Endothelial cell (in vitro differentiated cells): ENCODE results near the gene ZBP1. TPM values are rescaled to one million over a fixed set of nuclear protein-coding genes. Genes with fewer than 3 reads are reported as not detected.

ENCODE experiments used
- DNase-seq: peaks from one replicate; pipeline ENCODE4 v3.0.0; 2021; ENCODE audit warnings: low spot score
- H3K27ac Mint-ChIP-seq: one replicate; pipeline ENCODE4 v1.8.0; 2021; ENCODE audit warnings: mixed read lengths, inconsistent platforms; ENCODE audit not compliant: unreplicated experiment
- H3K27me3 Mint-ChIP-seq: one replicate; pipeline ENCODE4 v1.8.0; 2021; ENCODE audit warnings: mild to moderate bottlenecking, moderate library complexity, mixed read lengths, inconsistent platforms; ENCODE audit not compliant: unreplicated experiment
- H3K36me3 Mint-ChIP-seq: one replicate; pipeline ENCODE4 v1.8.0; 2021; ENCODE audit warnings: mild to moderate bottlenecking, low read depth, mixed read lengths, inconsistent platforms; ENCODE audit not compliant: unreplicated experiment
- H3K4me1 Mint-ChIP-seq: one replicate; pipeline ENCODE4 v1.8.0; 2021; ENCODE audit warnings: mild to moderate bottlenecking, mixed read lengths, inconsistent platforms; ENCODE audit not compliant: unreplicated experiment
- H3K4me3 Mint-ChIP-seq: one replicate; pipeline ENCODE4 v1.8.0; 2021; ENCODE audit warnings: mild to moderate bottlenecking, mixed read lengths, inconsistent platforms; ENCODE audit not compliant: unreplicated experiment
- H3K9me3 Mint-ChIP-seq: one replicate; pipeline ENCODE4 v1.8.0; 2021; ENCODE audit warnings: mixed read lengths, inconsistent platforms; ENCODE audit not compliant: unreplicated experiment
- CTCF ChIP-seq: fragments of 200-600 bp; sonication (generic); IDR thresholded peaks from one replicate; pipeline ENCODE4 v1.5.0; 2021; ENCODE audit warnings: antibody characterized with exemption; ENCODE audit not compliant: unreplicated experiment
- total RNA-seq: library from RNA; stranded (reverse); fragmentation: NEBNext Ultra II Directional; extraction: Animal tissue kit (Norgen Biotek cat#: 25700); gene quantifications from one replicate; pipeline ENCODE4 v1.2.1, GENCODE V29; 2021; ENCODE audit not compliant: unreplicated experiment

The ZBP1 gene
- total RNA-seq, 1 donor from 2014 or later, result not detected

- Mint-ChIP-seq H3K27me3 (peaks cover 6% of the 10 kb centered on the region), H3K36me3 (peaks cover 13% of the 10 kb centered on the region), H3K4me1 (peaks cover 14% of the 10 kb centered on the region), H3K4me3 (no peak overlapping the region), H3K27ac (no peak overlapping the region), H3K9me3 (no peaks in the 10 kb centered on the region)
- no peak for DNase-seq
- TF ChIP-seq CTCF, result no peak
Observed at GRCh38 chr20:57666834-57667157, 46.6 kb upstream of the ZBP1 start.

GRCh38 chr20:57666106-57666833, 46.0 kb upstream of the ZBP1 start:
- DNase-seq, result no peak

GRCh38 chr20:57665589-57665971, 45.4 kb upstream of the ZBP1 start:
- Mint-ChIP-seq H3K36me3 (peaks cover 16% of the 10 kb centered on the region), H3K4me3 (no peak overlapping the region), H3K27ac (no peak overlapping the region), H3K4me1 (peaks cover 17% of the 10 kb centered on the region), H3K9me3 (no peaks in the 10 kb centered on the region), H3K27me3 (peaks cover 8% of the 10 kb centered on the region)
- DNase-seq, result no peak
- no peak for TF ChIP-seq CTCF

More at GRCh38 chr20:57666106-57666833, 46.0 kb upstream of the ZBP1 start:
- peaks cover 13% of the 10 kb centered on the region for H3K36me3 Mint-ChIP-seq
- no peak for TF ChIP-seq CTCF
- no peak overlapping the region for H3K4me3 Mint-ChIP-seq
- H3K27me3 Mint-ChIP-seq, result peaks cover 7% of the 10 kb centered on the region
- H3K9me3 Mint-ChIP-seq, result no peaks in the 10 kb centered on the region
- peaks cover 13% of the 10 kb centered on the region for H3K4me1 Mint-ChIP-seq
- H3K27ac Mint-ChIP-seq, result no peak overlapping the region

- Mint-ChIP-seq H3K36me3 (peaks cover 20% of the 10 kb centered on the region), H3K27me3 (peaks cover 9% of the 10 kb centered on the region), H3K4me3 (no peak overlapping the region)
Observed at GRCh38 chr20:57664924-57665588, 44.8 kb upstream of the ZBP1 start.

More at GRCh38 chr20:57664924-57665588, 44.8 kb upstream of the ZBP1 start:
- peaks cover 19% of the 10 kb centered on the region for H3K4me1 Mint-ChIP-seq
- no peak for DNase-seq
- H3K9me3 Mint-ChIP-seq, result no peaks in the 10 kb centered on the region
- TF ChIP-seq CTCF, result no peak
- H3K27ac Mint-ChIP-seq, result no peak overlapping the region
